ENCODE measurements around the gene VANGL1. TPM values are rescaled to one million over a fixed set of nuclear protein-coding genes. Genes with fewer than 3 reads are reported as not detected.

VANGL1 gene
- total and polyA plus RNA-seq, 4 donors = 1.6 to 10.9 (median 5.4) TPM

GRCh38 chr1:115692224-115692623 is 50.5 kb downstream of the VANGL1 start:
- Histone ChIP-seq H3K27ac (ENCODE audit: low read depth in 1 of 2, low read length in 1 of 2) (no peak overlapping the region), H3K4me3 (no peak overlapping the region), H3K36me3 (ENCODE audit: control insufficient read depth in 4 of 4, insufficient read depth in 4 of 4, low read length in 4 of 4) (peaks cover 8 to 15% (median 11%) of the 10 kb centered on the region in 4 donors), H3K9ac (ENCODE audit: insufficient read depth in 1 of 2, low read length in 2 of 2) (no peak overlapping the region), H3K9me3 (ENCODE audit: control insufficient read depth in 4 of 4, insufficient read depth in 3 of 4, low read length in 3 of 4) (no peaks in the 10 kb centered on the region), H3K27me3 (ENCODE audit: control insufficient read depth in 3 of 3, insufficient read depth in 3 of 3, low read length in 2 of 3) (no peaks in the 10 kb centered on the region), H3K4me1 (ENCODE audit: control insufficient read depth in 5 of 5, insufficient read depth in 5 of 5, low read length in 5 of 5) (peaks cover 0 to 6% (median 0%) of the 10 kb centered on the region in 5 donors)
- 94% methylated on average over 4 of the region's 4 CpGs for WGBS, 2 donors
- ATAC-seq (ENCODE audit: insufficient read depth, low FRiP score) (no peak), DNase-seq (no peak)
- TF ChIP-seq, protein P1, sequence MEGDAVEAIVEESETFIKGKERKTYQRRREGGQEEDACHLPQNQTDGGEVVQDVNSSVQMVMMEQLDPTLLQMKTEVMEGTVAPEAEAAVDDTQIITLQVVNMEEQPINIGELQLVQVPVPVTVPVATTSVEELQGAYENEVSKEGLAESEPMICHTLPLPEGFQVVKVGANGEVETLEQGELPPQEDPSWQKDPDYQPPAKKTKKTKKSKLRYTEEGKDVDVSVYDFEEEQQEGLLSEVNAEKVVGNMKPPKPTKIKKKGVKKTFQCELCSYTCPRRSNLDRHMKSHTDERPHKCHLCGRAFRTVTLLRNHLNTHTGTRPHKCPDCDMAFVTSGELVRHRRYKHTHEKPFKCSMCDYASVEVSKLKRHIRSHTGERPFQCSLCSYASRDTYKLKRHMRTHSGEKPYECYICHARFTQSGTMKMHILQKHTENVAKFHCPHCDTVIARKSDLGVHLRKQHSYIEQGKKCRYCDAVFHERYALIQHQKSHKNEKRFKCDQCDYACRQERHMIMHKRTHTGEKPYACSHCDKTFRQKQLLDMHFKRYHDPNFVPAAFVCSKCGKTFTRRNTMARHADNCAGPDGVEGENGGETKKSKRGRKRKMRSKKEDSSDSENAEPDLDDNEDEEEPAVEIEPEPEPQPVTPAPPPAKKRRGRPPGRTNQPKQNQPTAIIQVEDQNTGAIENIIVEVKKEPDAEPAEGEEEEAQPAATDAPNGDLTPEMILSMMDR (IDR thresholded peaks at IDR 0.05; ENCODE audit: control extremely low read depth, extremely low read depth) = no peak

GRCh38 chr1:115694805-115695204 is 53.0 kb downstream of the VANGL1 start:
- ATAC-seq (ENCODE audit: insufficient read depth, low FRiP score) = no peak
- DNase-seq = no peak
- no peak overlapping the region for H3K9ac ChIP-seq (ENCODE audit: insufficient read depth in 1 of 2, low read length in 2 of 2)
- no peak overlapping the region for H3K27ac ChIP-seq (ENCODE audit: low read depth in 1 of 2, low read length in 1 of 2)
- no peaks in the 10 kb centered on the region for H3K27me3 ChIP-seq (ENCODE audit: control insufficient read depth in 3 of 3, insufficient read depth in 3 of 3, low read length in 2 of 3)
- WGBS, 2 donors = 92 to 98% methylated on average over 3 of the region's 3 CpGs
- no peaks in the 10 kb centered on the region for H3K9me3 ChIP-seq (ENCODE audit: control insufficient read depth in 4 of 4, insufficient read depth in 3 of 4, low read length in 3 of 4)
- H3K36me3 ChIP-seq (ENCODE audit: control insufficient read depth in 4 of 4, insufficient read depth in 4 of 4, low read length in 4 of 4) = peaks cover 8 to 12% (median 10%) of the 10 kb centered on the region in 4 donors
- H3K4me3 ChIP-seq = no peak overlapping the region
- peaks cover 0 to 6% (median 0%) of the 10 kb centered on the region in 5 donors for H3K4me1 ChIP-seq (ENCODE audit: control insufficient read depth in 5 of 5, insufficient read depth in 5 of 5, low read length in 5 of 5)
- TF ChIP-seq, protein P1 (IDR thresholded peaks at IDR 0.05; ENCODE audit: control extremely low read depth, extremely low read depth) = no peak

DNA sequence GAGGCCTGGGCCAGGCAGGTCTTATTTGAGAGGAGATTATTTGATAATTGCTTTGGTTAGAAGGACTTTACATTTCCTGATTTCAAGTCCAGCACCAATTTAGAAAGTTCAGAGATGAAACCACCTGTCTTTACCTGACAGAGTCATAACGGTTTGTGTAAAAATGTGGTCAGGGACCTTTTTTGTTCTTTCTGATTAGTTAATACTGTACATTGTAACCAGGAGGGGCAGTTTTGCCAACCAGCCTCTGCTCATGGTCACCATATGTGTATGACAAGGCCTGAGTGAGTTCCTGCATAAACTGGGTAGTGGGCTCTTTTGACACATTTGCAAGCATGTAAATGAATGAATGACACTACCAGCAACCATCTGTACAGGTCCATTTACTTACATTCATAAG is 55.8 kb downstream of the VANGL1 start:
- DNase-seq (no peak), ATAC-seq (ENCODE audit: insufficient read depth, low FRiP score) (no peak)
- Histone ChIP-seq H3K27me3 (ENCODE audit: control insufficient read depth in 3 of 3, insufficient read depth in 3 of 3, low read length in 2 of 3) (no peaks in the 10 kb centered on the region), H3K27ac (ENCODE audit: low read depth in 1 of 2, low read length in 1 of 2) (no peak overlapping the region), H3K4me3 (no peak overlapping the region), H3K36me3 (ENCODE audit: control insufficient read depth in 4 of 4, insufficient read depth in 4 of 4, low read length in 4 of 4) (peaks cover 0 to 2% (median 0%) of the 10 kb centered on the region in 4 donors), H3K9ac (ENCODE audit: insufficient read depth in 1 of 2, low read length in 2 of 2) (no peak overlapping the region), H3K9me3 (ENCODE audit: control insufficient read depth in 4 of 4, insufficient read depth in 3 of 4, low read length in 3 of 4) (no peaks in the 10 kb centered on the region), H3K4me1 (ENCODE audit: control insufficient read depth in 5 of 5, insufficient read depth in 5 of 5, low read length in 5 of 5) (peaks cover 0 to 6% (median 0%) of the 10 kb centered on the region in 5 donors)
- TF ChIP-seq, protein P1 (IDR thresholded peaks at IDR 0.05; ENCODE audit: control extremely low read depth, extremely low read depth) = no peak
- 84 to 95% methylated on average over 1 of the region's 1 CpG for WGBS, 2 donors

GRCh38 chr1:115701090-115701489 is 59.3 kb downstream of the VANGL1 start:
- no peak overlapping the region for H3K27ac ChIP-seq (ENCODE audit: low read depth in 1 of 2, low read length in 1 of 2)
- TF ChIP-seq, protein P1 (IDR thresholded peaks at IDR 0.05; ENCODE audit: control extremely low read depth, extremely low read depth) = no peak
- no peak overlapping the region for H3K4me3 ChIP-seq
- H3K4me1 ChIP-seq (ENCODE audit: control insufficient read depth in 5 of 5, insufficient read depth in 5 of 5, low read length in 5 of 5) = peaks cover 0 to 11% (median 4%) of the 10 kb centered on the region in 5 donors
- ATAC-seq (ENCODE audit: insufficient read depth, low FRiP score) (no peak), DNase-seq (no peak)
- H3K27me3 ChIP-seq (ENCODE audit: control insufficient read depth in 3 of 3, insufficient read depth in 3 of 3, low read length in 2 of 3) = no peaks in the 10 kb centered on the region
- H3K9me3 ChIP-seq (ENCODE audit: control insufficient read depth in 4 of 4, insufficient read depth in 3 of 4, low read length in 3 of 4) = no peaks in the 10 kb centered on the region
- no peak overlapping the region for H3K9ac ChIP-seq (ENCODE audit: insufficient read depth in 1 of 2, low read length in 2 of 2)
- 67 to 95% methylated on average over 3 of the region's 3 CpGs for WGBS, 2 donors
- peaks cover 0 to 10% (median 0%) of the 10 kb centered on the region in 4 donors for H3K36me3 ChIP-seq (ENCODE audit: control insufficient read depth in 4 of 4, insufficient read depth in 4 of 4, low read length in 4 of 4)

All from lung (tissue), 12 donors.